Stimulated activated naive CD8-positive, alpha-beta T cell treated with anti-CD3 and anti-CD28 coated beads, Interleukin-15, Interleukin-2, amounts not matched to agents 100 ng/mL and 50 ng/mL, for 24 hours (primary cell): Measurements from ENCODE around the gene GSTK1.
"Not testable (repeated sequence)": the region's sequence is repeated elsewhere in the genome, so short reads cannot be mapped to it uniquely, and the experiment has no call there.

ENCODE experiments used
- H3K27ac Mint-ChIP-seq: one replicate; pipeline ENCODE4 v1.8.0; 2021; ENCODE audit warnings: mild to moderate bottlenecking, mixed read lengths
- H3K27me3 Mint-ChIP-seq: one replicate; pipeline ENCODE4 v1.8.0; 2021; ENCODE audit warnings: mixed read lengths
- H3K36me3 Mint-ChIP-seq: one replicate; pipeline ENCODE4 v1.8.0; 2021; ENCODE audit warnings: low read depth, mixed read lengths
- H3K4me1 Mint-ChIP-seq: one replicate; pipeline ENCODE4 v1.8.0; 2021; ENCODE audit warnings: low read depth, mixed read lengths
- H3K4me3 Mint-ChIP-seq: one replicate; pipeline ENCODE4 v1.8.0; 2021; ENCODE audit warnings: mild to moderate bottlenecking, mixed read lengths
- H3K9me3 Mint-ChIP-seq: one replicate; pipeline ENCODE4 v1.8.0; 2021; ENCODE audit warnings: mixed read lengths

Gene GSTK1

GRCh38 chr7:143248761-143249354 is 14.4 kb upstream of the GSTK1 start:
- Mint-ChIP-seq H3K27me3 (no peaks in the 10 kb centered on the region), H3K9me3 (peaks cover 6% of the 10 kb centered on the region), H3K36me3 (peaks cover 12% of the 10 kb centered on the region), H3K27ac (no peak overlapping the region), H3K4me3 (no peak overlapping the region), H3K4me1 (peaks cover 76% of the 10 kb centered on the region)

- Mint-ChIP-seq H3K27ac (peak overlapping the region; percentile 33), H3K4me3 (no peak overlapping the region), H3K36me3 (peaks cover 12% of the 10 kb centered on the region)
Observed at GRCh38 chr7:143250199-143250598, 13.0 kb upstream of the GSTK1 start.

GRCh38 chr7:143250822-143251221 is 12.4 kb upstream of the GSTK1 start:
- Mint-ChIP-seq H3K27me3 (no peaks in the 10 kb centered on the region), H3K4me1 (peaks cover 73% of the 10 kb centered on the region), H3K4me3 (peak overlapping the region; percentile 4), H3K9me3 (peaks cover 6% of the 10 kb centered on the region), H3K36me3 (peaks cover 12% of the 10 kb centered on the region), H3K27ac (peak overlapping the region; percentile 70)

More at GRCh38 chr7:143250199-143250598, 13.0 kb upstream of the GSTK1 start:
- Mint-ChIP-seq H3K9me3 (peaks cover 6% of the 10 kb centered on the region), H3K4me1 (peaks cover 73% of the 10 kb centered on the region), H3K27me3 (no peaks in the 10 kb centered on the region)

GRCh38 chr7:143252006-143252405 is 11.2 kb upstream of the GSTK1 start:
- Mint-ChIP-seq H3K27me3 (no peaks in the 10 kb centered on the region), H3K4me3 (no peak overlapping the region), H3K4me1 (peaks cover 69% of the 10 kb centered on the region), H3K36me3 (peaks cover 12% of the 10 kb centered on the region), H3K27ac (peak overlapping the region; percentile 52), H3K9me3 (peaks cover 6% of the 10 kb centered on the region)

GRCh38 chr7:143255564-143255963 is 7.7 kb upstream of the GSTK1 start:
- no peak overlapping the region for H3K4me3 Mint-ChIP-seq
- H3K27me3 Mint-ChIP-seq = no peaks in the 10 kb centered on the region
- no peak overlapping the region for H3K27ac Mint-ChIP-seq
- H3K4me1 Mint-ChIP-seq = peaks cover 66% of the 10 kb centered on the region
- H3K9me3 Mint-ChIP-seq = no peaks in the 10 kb centered on the region
- peaks cover 12% of the 10 kb centered on the region for H3K36me3 Mint-ChIP-seq

- Mint-ChIP-seq H3K27ac (no peak overlapping the region), H3K4me3 (no peak overlapping the region), H3K36me3 (peaks cover 7% of the 10 kb centered on the region), H3K9me3 (no peaks in the 10 kb centered on the region), H3K4me1 (peaks cover 61% of the 10 kb centered on the region), H3K27me3 (no peaks in the 10 kb centered on the region)
Observed at GRCh38 chr7:143256325-143256724, 6.9 kb upstream of the GSTK1 start.

GRCh38 chr7:143256932-143257331 is 6.3 kb upstream of the GSTK1 start:
- no peak overlapping the region for H3K4me3 Mint-ChIP-seq
- peaks cover 7% of the 10 kb centered on the region for H3K36me3 Mint-ChIP-seq
- no peaks in the 10 kb centered on the region for H3K9me3 Mint-ChIP-seq
- peaks cover 59% of the 10 kb centered on the region for H3K4me1 Mint-ChIP-seq
- peak overlapping the region; percentile 28 for H3K27ac Mint-ChIP-seq
- H3K27me3 Mint-ChIP-seq = no peaks in the 10 kb centered on the region

GRCh38 chr7:143257501-143257900 is 5.7 kb upstream of the GSTK1 start:
- Mint-ChIP-seq H3K4me1 (peaks cover 58% of the 10 kb centered on the region), H3K27ac (no peak overlapping the region), H3K27me3 (no peaks in the 10 kb centered on the region), H3K4me3 (no peak overlapping the region), H3K36me3 (peaks cover 2% of the 10 kb centered on the region), H3K9me3 (no peaks in the 10 kb centered on the region)

GRCh38 chr7:143258831-143259230 is 4.4 kb upstream of the GSTK1 start:
- H3K4me3 Mint-ChIP-seq = peak overlapping the region; percentile 68
- peaks cover 5% of the 10 kb centered on the region for H3K36me3 Mint-ChIP-seq
- H3K4me1 Mint-ChIP-seq = peaks cover 63% of the 10 kb centered on the region
- peak overlapping the region; percentile 23 for H3K27ac Mint-ChIP-seq
- no peaks in the 10 kb centered on the region for H3K27me3 Mint-ChIP-seq
- no peaks in the 10 kb centered on the region for H3K9me3 Mint-ChIP-seq

- Mint-ChIP-seq H3K27ac (no peak overlapping the region), H3K9me3 (no peaks in the 10 kb centered on the region), H3K27me3 (no peaks in the 10 kb centered on the region), H3K4me3 (no peak overlapping the region), H3K4me1 (peaks cover 64% of the 10 kb centered on the region), H3K36me3 (peaks cover 14% of the 10 kb centered on the region)
Observed at GRCh38 chr7:143259765-143260164, 3.5 kb upstream of the GSTK1 start.

- Mint-ChIP-seq H3K27ac (peak overlapping the region; percentile 80), H3K4me3 (peak overlapping the region; percentile 49), H3K9me3 (no peaks in the 10 kb centered on the region), H3K36me3 (peaks cover 28% of the 10 kb centered on the region), H3K27me3 (no peaks in the 10 kb centered on the region), H3K4me1 (peaks cover 60% of the 10 kb centered on the region)
Observed at GRCh38 chr7:143261901-143262300, 1.3 kb upstream of the GSTK1 start.

- peaks cover 46% of the 10 kb centered on the region for H3K4me1 Mint-ChIP-seq
- H3K4me3 Mint-ChIP-seq = peak overlapping the region; percentile 88
- H3K27ac Mint-ChIP-seq = peak overlapping the region; percentile 96
- H3K36me3 Mint-ChIP-seq = peaks cover 45% of the 10 kb centered on the region
- not testable (repeated sequence) for H3K27me3 Mint-ChIP-seq, H3K9me3 Mint-ChIP-seq
Observed at GRCh38 chr7:143264196-143264568, 941 bp downstream of the GSTK1 start.

- Mint-ChIP-seq H3K4me1 (peaks cover 37% of the 10 kb centered on the region), H3K9me3 (no peaks in the 10 kb centered on the region), H3K27me3 (no peaks in the 10 kb centered on the region), H3K36me3 (peaks cover 55% of the 10 kb centered on the region), H3K27ac (peak overlapping the region; percentile 54), H3K4me3 (peak overlapping the region; percentile 88)
Observed at GRCh38 chr7:143265017-143265693, 1.9 kb downstream of the GSTK1 start.

- peaks cover 23% of the 10 kb centered on the region for H3K4me1 Mint-ChIP-seq
- no peaks in the 10 kb centered on the region for H3K9me3 Mint-ChIP-seq
- H3K27ac Mint-ChIP-seq = no peak overlapping the region
- no peaks in the 10 kb centered on the region for H3K27me3 Mint-ChIP-seq
- H3K36me3 Mint-ChIP-seq = peaks cover 46% of the 10 kb centered on the region
- no peak overlapping the region for H3K4me3 Mint-ChIP-seq
Observed at GRCh38 chr7:143269251-143269650, 6.0 kb downstream of the GSTK1 start.

GRCh38 chr7:143271240-143271639 is 8.0 kb downstream of the GSTK1 start:
- Mint-ChIP-seq H3K27ac (no peak overlapping the region), H3K9me3 (no peaks in the 10 kb centered on the region), H3K4me3 (no peak overlapping the region), H3K36me3 (peaks cover 30% of the 10 kb centered on the region), H3K4me1 (peaks cover 6% of the 10 kb centered on the region), H3K27me3 (no peaks in the 10 kb centered on the region)

- Mint-ChIP-seq H3K36me3 (peaks cover 17% of the 10 kb centered on the region), H3K4me1 (peaks cover 4% of the 10 kb centered on the region), H3K27me3 (no peaks in the 10 kb centered on the region), H3K27ac (no peak overlapping the region), H3K9me3 (no peaks in the 10 kb centered on the region), H3K4me3 (no peak overlapping the region)
Observed at GRCh38 chr7:143272871-143273270, 9.6 kb downstream of the GSTK1 start.
